Neural crest cell (in vitro differentiated cells): ENCODE measurements around the gene CXCL13. TPM values are rescaled to one million over a fixed set of nuclear protein-coding genes. Genes with fewer than 3 reads are reported as not detected.
"Not testable (repeated sequence)": the region's sequence is repeated elsewhere in the genome, so short reads cannot be mapped to it uniquely, and the experiment has no call there.

Experiments
- DNase-seq: peaks from one replicate; pipeline ENCODE4 v3.0.0; 2021; ENCODE audit warnings: low read depth, mixed read lengths, low spot score
- H3K27ac Mint-ChIP-seq: one replicate; pipeline ENCODE4 v1.8.0; 2021; ENCODE audit warnings: mild to moderate bottlenecking, mixed read lengths; ENCODE audit not compliant: unreplicated experiment
- H3K27me3 Mint-ChIP-seq: 2 replicates; pipeline ENCODE4 v1.8.0; 2021; ENCODE audit warnings: low read depth, mild to moderate bottlenecking, mixed read lengths
- H3K36me3 Mint-ChIP-seq: 2 replicates; pipeline ENCODE4 v1.8.0; 2021; ENCODE audit warnings: low read depth, mild to moderate bottlenecking, mixed read lengths
- H3K4me1 Mint-ChIP-seq: 2 replicates; pipeline ENCODE4 v1.8.0; 2021; ENCODE audit warnings: mixed read lengths
- H3K4me3 Mint-ChIP-seq: one replicate; pipeline ENCODE4 v1.8.0; 2021; ENCODE audit warnings: mild to moderate bottlenecking, mixed read lengths
- H3K9me3 Mint-ChIP-seq: 2 replicates; pipeline ENCODE4 v1.8.0; 2021; ENCODE audit warnings: mixed read lengths
- CTCF ChIP-seq: fragments of 200-600 bp; sonication (generic); conservative IDR thresholded peaks from 2 replicates; pipeline ENCODE4 v1.5.0; 2021; ENCODE audit warnings: antibody characterized with exemption, mild to moderate bottlenecking
- total RNA-seq: library from RNA; stranded (reverse); gene quantifications from 2 replicates; pipeline ENCODE4 v1.2.1, GENCODE V29; 2021

CXCL13 gene
- total RNA-seq, 1 donor from 2014 or later, result not detected

- no peak for DNase-seq
- Mint-ChIP-seq H3K27me3 (no peaks in the 10 kb centered on the region), H3K4me3 (no peak overlapping the region), H3K4me1 (peaks cover 16% of the 10 kb centered on the region), H3K9me3 (peaks cover 23% of the 10 kb centered on the region), H3K36me3 (peaks cover 12% of the 10 kb centered on the region), H3K27ac (no peak overlapping the region)
- no peak for TF ChIP-seq CTCF
Observed at GRCh38 chr4:77651820-77652219, 46.2 kb downstream of the CXCL13 start.

- H3K27me3 Mint-ChIP-seq, result no peaks in the 10 kb centered on the region
- H3K9me3 Mint-ChIP-seq, result peaks cover 17% of the 10 kb centered on the region
- peaks cover 8% of the 10 kb centered on the region for H3K36me3 Mint-ChIP-seq
- no peak overlapping the region for H3K4me3 Mint-ChIP-seq
- no peak overlapping the region for H3K27ac Mint-ChIP-seq
- no peak for TF ChIP-seq CTCF
- DNase-seq, result no peak
- peaks cover 16% of the 10 kb centered on the region for H3K4me1 Mint-ChIP-seq
Observed at GRCh38 chr4:77652237-77652897, 46.7 kb downstream of the CXCL13 start.

- H3K4me1 Mint-ChIP-seq, result peaks cover 16% of the 10 kb centered on the region
- no peaks in the 10 kb centered on the region for H3K27me3 Mint-ChIP-seq
- H3K4me3 Mint-ChIP-seq, result no peak overlapping the region
- no peak overlapping the region for H3K27ac Mint-ChIP-seq
- peaks cover 13% of the 10 kb centered on the region for H3K9me3 Mint-ChIP-seq
- no peak for TF ChIP-seq CTCF
- H3K36me3 Mint-ChIP-seq, result peaks cover 6% of the 10 kb centered on the region
- DNase-seq, result no peak
Observed at GRCh38 chr4:77653162-77653758, 47.6 kb downstream of the CXCL13 start.

GRCh38 chr4:77660318-77660717, 54.7 kb downstream of the CXCL13 start:
- H3K4me3 Mint-ChIP-seq, DNase-seq, H3K36me3 Mint-ChIP-seq, H3K4me1 Mint-ChIP-seq, H3K27ac Mint-ChIP-seq, H3K9me3 Mint-ChIP-seq, H3K27me3 Mint-ChIP-seq: not testable (repeated sequence)

Other genes with a start within 250 kb of the CXCL13 start
- 30.2 and 31.3 TPM in 2 replicates for gene CNOT6L, start 213.5 kb downstream of the CXCL13 start, total RNA-seq